GM18508 (cell line): ENCODE measurements around the gene SOX30.

Experiments used
- ATAC-seq: cut with Tn5 transposase; IDR thresholded peaks from one replicate; pipeline ENCODE4 v1.9.1; 2021; ENCODE audit warnings: moderate number of reproducible peaks; ENCODE audit not compliant: insufficient read depth, unreplicated experiment

SOX30 gene

GRCh38 chr5:157665467-157666070 lies 13.3 kb upstream of the SOX30 start:
- no peak for ATAC-seq

- ATAC-seq, result no peak
These were observed 7.8 kb upstream of the SOX30 start for GRCh38 chr5:157659868-157660660.

GRCh38 chr5:157658893-157659292 lies 6.7 kb upstream of the SOX30 start:
- ATAC-seq, result no peak

DNA sequence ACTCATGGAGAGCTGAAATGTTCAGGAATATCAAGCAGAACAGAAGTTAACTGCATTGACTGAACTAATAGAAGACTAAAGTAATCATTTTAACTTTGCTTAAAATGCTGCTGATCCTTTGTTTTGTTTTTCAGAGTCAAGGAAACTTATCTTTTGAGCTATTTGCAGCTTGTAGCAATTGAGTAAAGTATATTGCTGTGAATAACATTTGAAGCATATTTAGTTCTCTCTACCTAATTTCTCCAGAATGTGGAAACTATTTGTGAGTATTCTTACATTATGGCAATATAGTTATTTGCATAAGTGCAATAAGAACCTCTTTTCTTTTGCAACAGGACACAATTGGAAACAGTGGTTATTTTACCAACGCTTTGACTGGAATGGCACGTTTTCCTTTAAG lies 5.3 kb upstream of the SOX30 start:
- ATAC-seq, result no peak

- ATAC-seq, result no peak
These were observed 438 bp downstream of the SOX30 start for GRCh38 chr5:157651623-157652376.

DNA sequence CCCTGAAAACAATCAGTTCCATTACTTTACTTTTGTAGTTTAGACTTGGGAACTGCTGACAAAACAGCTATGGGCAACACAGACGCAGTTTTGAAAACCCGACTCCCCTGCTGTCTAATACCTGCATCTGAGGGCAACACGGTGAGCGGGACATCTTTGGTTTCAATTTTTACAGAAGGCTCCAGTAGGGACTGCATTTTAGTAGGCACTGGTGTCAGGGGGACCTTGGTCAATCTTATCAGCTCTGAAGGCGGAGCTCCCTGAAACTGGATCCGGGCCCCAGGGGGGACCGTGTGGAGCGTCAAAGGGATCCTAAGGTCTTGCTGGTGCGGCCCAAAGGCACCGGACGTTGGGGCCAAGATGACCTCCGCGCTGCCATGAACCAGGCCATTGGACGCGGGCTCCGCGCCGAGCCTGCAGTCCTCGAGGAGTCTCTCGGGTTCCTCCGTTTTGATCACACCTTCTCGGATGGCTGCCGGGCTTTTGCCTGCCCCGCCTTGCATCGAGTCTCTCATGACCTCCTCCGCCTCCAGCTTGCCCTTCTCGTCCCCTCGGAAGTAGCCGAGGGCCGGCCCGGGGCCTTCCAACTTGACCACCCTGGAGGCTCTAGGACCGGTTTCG lies 1.1 kb downstream of the SOX30 start:
- ATAC-seq, result no peak

DNA sequence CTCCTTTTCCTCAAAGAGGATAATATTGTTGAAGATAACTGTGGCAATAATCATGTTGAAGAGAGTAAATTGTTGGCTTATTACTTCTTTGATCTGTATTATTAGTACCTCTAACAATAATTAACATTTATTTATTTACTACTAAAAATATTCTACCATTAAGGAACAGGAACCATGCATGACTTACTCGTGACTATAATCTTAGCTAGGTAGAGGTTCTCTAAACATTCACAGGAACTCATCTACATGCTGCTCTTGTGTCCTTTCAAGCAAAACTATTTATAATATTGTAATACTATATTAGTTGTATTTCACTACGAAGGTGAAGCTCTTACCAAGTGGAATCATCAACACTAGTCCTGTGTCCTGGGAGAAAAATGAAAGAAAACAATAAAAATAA lies 3.1 kb downstream of the SOX30 start:
- ATAC-seq, result no peak

GRCh38 chr5:157648275-157648990 lies 3.8 kb downstream of the SOX30 start:
- no peak for ATAC-seq

DNA sequence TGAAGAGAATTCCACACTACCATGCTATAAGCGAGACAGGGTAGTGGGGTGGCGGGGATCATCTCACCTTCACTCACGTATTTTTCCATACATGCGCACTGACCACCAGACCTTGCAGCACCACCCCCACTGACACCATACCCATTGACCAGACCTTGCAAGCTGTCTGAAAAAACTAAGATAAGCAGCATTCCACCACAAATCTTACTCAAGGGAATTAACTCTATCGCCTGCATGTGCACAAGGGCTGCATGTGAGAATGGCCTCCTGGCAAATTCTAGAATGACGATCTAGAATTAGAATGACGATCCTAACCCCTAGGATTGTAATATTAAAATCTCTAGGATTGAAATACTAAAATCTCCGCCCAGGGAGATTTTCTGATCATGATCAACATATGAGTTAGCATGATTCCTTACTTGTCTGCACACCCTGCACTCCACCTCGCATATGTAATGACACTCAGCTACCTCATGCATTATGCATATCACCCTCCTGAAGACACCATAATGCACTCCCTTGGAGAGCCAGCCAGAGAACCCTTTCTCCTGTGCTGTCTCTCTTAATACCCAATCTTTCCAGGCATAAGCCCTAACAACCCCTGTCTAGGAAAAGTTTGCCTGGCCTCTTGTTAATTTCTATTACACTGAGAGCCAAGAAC lies 11.7 kb downstream of the SOX30 start:
- ATAC-seq, result no peak

- no peak for ATAC-seq
These were observed 21.9 kb downstream of the SOX30 start for GRCh38 chr5:157630341-157630740.

DNA sequence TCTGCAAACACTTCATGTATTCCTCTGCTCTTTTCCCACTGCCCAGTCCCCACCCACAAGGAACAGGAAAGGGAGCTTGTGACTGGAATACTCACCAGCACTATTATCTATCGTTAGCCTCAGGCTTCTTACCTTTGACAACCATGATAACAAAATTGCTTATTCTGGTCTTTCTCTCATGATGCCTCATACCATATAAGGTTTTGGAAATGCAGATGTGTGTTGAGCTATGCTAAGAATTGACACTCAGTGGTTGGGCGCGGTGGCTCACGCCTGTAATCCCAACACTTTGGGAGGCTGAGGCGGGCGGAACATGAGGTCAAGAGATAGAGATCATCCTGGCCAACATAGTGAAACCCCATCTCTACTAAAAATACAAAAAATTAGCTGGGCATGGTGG lies 25.4 kb downstream of the SOX30 start:
- no peak for ATAC-seq

GRCh38 chr5:157624144-157624543 lies 28.1 kb downstream of the SOX30 start:
- ATAC-seq, result no peak

DNA sequence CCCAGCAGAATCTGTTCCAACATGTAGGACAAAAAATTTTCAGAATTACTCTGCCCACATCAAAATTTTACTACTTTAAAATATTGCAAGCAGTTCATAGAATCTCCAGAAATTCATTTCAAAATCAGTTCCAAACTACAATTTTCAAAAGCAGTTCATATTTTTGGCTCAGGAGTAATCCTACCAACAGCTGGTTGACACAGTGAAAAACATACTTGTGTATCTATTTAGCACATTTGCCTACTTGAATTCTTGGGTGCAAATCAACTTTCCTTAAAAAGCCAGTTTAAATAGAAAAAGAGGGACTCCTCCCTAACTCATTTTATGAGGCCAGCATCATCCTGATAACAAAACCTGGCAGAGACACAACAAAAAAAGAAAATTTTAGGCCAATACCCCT lies 31.5 kb downstream of the SOX30 start:
- no peak for ATAC-seq

DNA sequence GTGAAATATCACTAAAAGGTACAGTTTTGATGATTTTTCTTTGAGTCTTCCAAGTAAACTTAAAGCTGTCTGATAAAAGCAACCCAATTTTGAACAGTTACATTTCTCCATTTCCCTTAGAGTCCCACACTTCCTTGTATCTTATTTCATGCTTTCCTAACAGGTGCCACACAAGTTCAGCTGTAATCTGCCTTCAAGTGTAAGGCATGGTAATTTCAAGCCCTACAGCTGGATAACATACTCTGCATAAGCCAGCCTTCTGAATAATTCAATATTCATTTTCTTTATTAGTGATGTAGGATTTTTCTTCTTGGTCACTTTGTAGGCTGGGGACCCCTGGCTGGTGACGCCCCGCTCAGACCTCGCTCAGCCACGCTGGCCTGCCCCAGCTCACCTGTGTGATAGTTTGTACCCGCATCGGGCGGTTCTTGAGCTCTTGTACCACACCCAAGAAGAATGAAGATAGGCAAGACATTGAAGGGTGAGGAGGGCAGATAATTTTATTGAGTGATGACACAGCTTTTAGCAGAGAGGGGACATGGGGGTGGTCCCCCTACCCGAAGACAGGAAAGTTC lies 34.0 kb downstream of the SOX30 start:
- no peak for ATAC-seq

- no peak for ATAC-seq
These were observed 35.5 kb downstream of the SOX30 start for GRCh38 chr5:157616785-157617184.

DNA sequence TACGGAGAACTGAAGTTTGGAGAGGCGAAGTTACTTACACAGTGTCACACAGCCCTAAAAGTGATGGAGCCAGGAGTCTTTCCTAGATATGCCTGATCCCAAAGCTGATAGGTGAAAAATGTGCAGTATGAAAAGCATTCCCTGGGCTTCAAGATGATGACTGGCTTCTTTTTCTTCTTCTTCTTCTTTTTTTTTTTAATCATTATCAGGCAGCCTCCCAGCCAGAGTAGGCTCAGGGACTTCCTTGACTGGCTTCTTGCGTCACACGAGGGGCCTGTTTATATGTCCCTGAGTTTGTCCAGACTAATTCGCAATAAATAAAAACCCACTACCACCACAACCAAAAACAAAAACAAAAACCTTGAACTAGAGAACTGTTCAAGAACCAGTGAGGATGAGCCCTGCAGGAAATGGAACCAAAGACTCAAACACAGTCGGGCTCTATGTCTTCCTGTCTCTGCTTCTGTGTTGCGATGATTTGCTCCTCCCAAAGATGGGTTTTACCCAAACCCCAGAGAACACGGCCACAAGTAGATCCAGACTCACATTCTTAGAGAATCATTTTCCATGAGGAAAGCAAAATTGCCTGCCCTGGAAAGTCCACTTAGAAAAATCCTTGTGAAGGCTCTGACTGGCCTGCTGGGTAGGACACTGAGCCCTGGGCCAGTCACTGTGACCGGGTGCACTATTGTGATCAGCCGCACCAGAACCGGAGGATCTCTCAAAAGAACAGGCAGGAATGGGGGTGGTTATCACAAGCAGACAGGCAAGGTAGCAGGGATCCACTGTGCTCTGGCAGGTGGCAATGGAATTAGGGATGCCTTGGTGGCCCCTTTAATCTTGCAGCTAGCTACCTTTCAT lies 38.6 kb downstream of the SOX30 start:
- ATAC-seq, result no peak

DNA sequence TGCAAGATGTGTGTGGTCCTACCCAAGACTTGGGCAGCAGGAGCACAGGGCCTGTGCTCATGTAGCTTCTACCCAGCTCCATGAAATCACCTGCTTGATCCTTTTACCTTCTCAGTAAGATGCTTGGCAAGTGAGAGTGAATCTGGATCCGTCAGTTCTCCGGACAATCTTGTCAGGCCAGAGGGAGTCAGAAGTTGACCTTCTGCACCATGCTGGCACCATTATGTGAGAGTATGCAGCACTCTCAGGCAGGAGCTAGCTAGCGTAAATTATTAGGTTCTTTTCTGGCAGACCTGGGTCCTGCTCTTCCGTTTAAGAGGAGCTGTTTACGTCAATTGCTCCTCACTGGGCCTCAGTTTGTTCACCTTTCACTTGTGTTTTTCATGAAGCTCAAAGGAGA lies 39.7 kb downstream of the SOX30 start:
- ATAC-seq, result no peak
